Erythroblast (primary cell): ENCODE results near the gene ITPKB.

Experiments
- GATA1 ChIP-seq: IDR thresholded peaks from 2 replicates; pipeline ENCODE4 v1.6.1; 2011; ENCODE audit warnings: low read depth, mild to moderate bottlenecking, control low read depth, low read length, moderate library complexity
- POLR2A ChIP-seq: IDR thresholded peaks from 2 replicates; pipeline ENCODE4 v1.6.1; 2011; ENCODE audit warnings: mild to moderate bottlenecking, low read length

DNA sequence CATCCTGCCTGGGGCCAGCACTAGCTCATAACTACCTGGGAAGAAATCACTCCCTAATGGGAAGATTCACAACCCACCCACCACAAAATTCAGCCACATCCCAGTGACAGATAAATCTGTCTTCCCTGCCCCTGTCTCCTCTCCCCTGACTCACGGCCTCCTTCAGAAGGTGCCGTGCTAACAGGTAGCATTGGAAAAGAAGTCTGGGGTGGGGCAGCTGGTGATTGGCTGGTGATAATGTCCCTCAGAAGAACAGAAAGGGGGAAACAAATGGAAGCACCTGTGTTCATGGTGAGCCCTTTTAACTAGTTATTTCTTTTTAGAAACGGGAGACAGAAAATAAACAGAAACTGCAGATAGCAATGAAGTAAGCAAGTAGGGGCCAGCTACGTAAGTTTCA is 29.1 kb downstream of the ITPKB start:
- TF ChIP-seq POLR2A = no peak
- no peak for TF ChIP-seq GATA1
